Fibroblast of pulmonary artery (primary cell): ENCODE measurements around the gene ARID1B.

Experiments used
- DNase-seq: peaks from one replicate; pipeline ENCODE4 v3.0.0-alpha.2; 2010; ENCODE audit warnings: low read depth
- H3K4me3 ChIP-seq: replicated peaks from 2 replicates; pipeline ENCODE4 v1.5.1; 2011; ENCODE audit warnings: low read depth, mild to moderate bottlenecking, control low read depth, low read length, moderate library complexity
- TF ChIP-seq, protein P1 (sequence below): IDR thresholded peaks from 2 replicates; pipeline ENCODE4 v1.5.1; 2011; ENCODE audit warnings: mild to moderate bottlenecking, control low read depth, low read length, inconsistent platforms; ENCODE audit errors: missing control alignments

The ARID1B gene

DNA sequence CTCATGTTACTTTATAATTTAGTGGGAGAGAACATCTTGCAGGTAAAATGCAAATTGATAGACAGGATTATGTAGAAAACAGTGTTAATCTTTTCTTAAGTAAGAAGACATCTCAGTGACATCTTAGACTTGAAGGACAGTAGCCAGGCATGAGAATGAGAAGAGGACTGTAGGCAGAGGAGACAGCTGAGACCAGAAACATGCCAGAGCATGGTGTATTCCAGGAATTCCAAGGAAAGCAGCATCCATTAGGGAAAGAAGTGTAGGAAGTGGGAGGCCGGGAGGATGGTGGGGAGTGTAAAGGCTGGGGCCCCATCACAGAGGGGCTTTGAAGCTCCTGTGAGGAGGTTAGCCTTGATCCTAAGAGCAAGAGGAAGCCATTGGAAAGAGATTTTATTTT is 225.6 kb downstream of the ARID1B start:
- H3K4me3 ChIP-seq = no peak overlapping the region
- TF ChIP-seq, protein P1, sequence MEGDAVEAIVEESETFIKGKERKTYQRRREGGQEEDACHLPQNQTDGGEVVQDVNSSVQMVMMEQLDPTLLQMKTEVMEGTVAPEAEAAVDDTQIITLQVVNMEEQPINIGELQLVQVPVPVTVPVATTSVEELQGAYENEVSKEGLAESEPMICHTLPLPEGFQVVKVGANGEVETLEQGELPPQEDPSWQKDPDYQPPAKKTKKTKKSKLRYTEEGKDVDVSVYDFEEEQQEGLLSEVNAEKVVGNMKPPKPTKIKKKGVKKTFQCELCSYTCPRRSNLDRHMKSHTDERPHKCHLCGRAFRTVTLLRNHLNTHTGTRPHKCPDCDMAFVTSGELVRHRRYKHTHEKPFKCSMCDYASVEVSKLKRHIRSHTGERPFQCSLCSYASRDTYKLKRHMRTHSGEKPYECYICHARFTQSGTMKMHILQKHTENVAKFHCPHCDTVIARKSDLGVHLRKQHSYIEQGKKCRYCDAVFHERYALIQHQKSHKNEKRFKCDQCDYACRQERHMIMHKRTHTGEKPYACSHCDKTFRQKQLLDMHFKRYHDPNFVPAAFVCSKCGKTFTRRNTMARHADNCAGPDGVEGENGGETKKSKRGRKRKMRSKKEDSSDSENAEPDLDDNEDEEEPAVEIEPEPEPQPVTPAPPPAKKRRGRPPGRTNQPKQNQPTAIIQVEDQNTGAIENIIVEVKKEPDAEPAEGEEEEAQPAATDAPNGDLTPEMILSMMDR = no peak
- no peak for DNase-seq

DNA sequence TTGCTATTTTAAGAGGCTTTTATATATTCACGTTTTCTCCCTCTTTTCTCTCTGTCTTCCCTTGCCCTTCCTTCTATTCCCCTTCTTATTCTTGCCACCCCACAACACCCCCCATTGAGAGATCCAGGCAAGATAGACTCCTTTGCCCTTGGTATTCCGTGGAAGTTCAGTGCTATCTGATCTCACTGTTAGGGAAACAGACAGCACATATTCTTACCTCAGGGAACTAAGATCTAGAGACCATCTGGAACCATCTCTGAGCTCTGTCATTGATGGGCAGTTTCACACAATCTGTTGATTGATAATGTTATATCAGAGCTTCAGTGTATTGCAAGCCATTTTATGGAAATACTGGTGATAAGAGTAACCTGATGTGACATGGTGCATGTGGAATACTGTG is 228.8 kb downstream of the ARID1B start:
- TF ChIP-seq, protein P1 = no peak
- no peak for DNase-seq

DNA sequence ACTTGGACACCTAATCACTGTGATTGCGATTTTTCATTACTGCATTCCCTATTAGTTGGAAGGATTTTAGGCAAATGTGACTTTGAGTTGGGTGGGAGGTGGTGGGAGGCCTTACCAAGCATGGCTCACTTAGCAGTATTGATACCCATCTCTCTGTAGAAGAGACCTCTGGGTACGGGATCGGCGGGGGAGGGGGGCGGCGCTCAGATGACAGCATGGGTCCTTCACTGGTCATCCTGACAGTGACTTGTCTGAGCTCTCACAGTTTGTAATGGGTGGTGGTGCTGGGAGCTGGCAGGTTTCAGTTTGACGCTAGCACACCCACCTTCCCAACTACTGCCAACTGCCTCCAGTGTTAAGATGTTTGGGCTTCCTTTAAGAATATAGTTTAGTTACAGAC is 231.4 kb downstream of the ARID1B start:
- DNase-seq = no peak
- TF ChIP-seq, protein P1 = no peak
- no peak overlapping the region for H3K4me3 ChIP-seq

More for the DNA sequence above, 228.8 kb downstream of the ARID1B start:
- H3K4me3 ChIP-seq = no peak overlapping the region

DNA sequence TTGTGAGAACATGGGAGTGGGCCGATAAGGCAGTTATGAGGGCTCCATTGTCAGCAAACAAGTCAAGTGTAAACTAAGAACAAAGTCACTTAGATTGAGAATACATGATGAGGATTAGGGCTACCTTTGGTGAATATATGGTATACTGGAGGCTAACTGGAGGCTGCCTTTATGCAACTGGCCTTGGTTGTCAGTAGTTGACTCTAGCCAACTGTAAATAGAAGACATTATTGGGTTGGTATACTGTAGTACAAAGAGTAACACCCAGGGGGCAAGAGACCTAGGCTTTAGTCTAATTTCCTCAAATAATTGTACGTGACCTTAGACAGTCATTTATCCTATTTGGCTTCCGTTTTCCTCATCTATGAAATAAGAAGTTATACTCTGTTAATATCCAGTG is 235.2 kb downstream of the ARID1B start:
- no peak overlapping the region for H3K4me3 ChIP-seq
- no peak for DNase-seq
- TF ChIP-seq, protein P1 = no peak

DNA sequence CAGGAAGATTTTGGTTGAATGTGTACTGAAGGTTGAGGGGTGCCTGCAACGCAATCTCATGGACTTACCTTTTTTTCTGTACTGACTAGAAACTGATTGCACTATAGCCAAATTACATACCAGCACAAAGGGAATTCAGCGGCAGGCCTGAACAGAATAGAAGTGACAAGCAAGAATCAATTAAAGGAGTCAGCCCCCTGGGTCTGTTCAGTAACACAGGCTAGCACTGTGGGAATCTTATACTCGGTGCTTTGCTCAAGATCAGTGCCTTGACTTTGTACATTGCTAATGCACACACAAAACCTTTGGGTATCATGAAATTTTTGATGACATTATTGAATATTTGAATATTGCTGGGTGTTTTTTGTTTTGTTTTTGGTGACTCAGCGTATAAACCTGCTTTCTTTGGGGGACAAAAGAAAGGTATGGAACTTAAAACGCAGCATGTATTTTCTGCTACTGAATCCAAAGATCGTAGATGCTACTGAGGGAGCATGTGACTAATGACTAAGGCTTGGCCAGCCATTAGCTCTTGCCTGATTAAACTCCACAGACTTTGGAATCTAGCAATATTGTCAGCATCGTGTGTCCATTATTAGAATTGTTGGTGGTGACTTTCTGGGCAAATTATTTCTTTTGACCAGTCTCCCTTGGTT is 236.6 kb downstream of the ARID1B start:
- TF ChIP-seq, protein P1 = no peak
- no peak overlapping the region for H3K4me3 ChIP-seq
- no peak for DNase-seq

DNA sequence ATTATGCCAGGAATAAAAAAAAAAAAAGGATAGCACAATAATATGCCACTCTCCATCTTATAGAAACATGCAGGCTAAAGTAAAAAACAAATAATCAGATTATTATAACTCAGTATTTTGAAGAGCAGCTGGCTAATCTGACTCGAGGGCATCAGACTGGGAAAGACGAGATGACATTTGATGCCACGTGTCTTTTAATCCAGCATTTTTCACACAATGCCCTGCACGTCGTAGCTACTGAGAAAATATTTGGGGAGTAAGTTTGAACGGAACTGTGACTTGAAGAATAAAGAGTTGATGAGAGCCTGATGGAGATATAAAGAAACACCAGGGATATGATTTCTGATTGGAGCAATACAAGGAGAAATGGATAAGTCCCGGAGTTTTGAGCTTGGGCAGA is 237.7 kb downstream of the ARID1B start:
- no peak for DNase-seq
- no peak overlapping the region for H3K4me3 ChIP-seq
- TF ChIP-seq, protein P1 = no peak

DNA sequence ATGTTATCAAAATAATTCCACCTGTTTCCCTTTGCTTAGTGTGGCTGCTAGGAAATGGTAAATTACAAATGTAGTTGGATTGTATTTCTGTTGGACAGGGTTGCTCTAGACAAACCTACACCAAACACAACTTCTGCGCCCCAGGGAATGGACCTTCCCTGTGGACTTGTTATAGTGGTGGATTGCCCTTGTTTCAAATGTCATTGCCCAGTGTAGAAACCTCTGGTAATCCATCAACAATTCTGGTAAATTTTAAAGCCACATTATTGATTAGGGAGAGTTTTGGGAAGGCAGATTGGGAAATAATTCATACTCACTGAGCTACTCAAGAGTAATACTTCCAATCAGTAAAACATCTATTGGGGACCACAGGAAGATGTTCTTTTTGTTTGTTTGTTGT is 239.8 kb downstream of the ARID1B start:
- no peak overlapping the region for H3K4me3 ChIP-seq

More for the DNA sequence above, 239.8 kb downstream of the ARID1B start:
- no peak for DNase-seq
- TF ChIP-seq, protein P1 = no peak
